MM.1S (cell line): Measurements from ENCODE around the gene COMTD1.

ENCODE experiments used
- DNase-seq: peaks from one replicate; pipeline ENCODE4 v3.0.0-alpha.2; 2015
- H2AFZ ChIP-seq: fragments of 300-600 bp; sonication (generic); 2 replicates; pipeline ENCODE4 v1.6.0; 2016; ENCODE audit warnings: antibody characterized with exemption, low read length
- H3F3A ChIP-seq: fragments of 300-600 bp; sonication (generic); 2 replicates; pipeline ENCODE4 v1.6.1; 2016; ENCODE audit warnings: mild to moderate bottlenecking, antibody characterized with exemption, low read length, moderate library complexity, mixed read lengths; ENCODE audit not compliant: insufficient read depth
- H3K27ac ChIP-seq: fragments of 300-600 bp; sonication (generic); 2 replicates; pipeline ENCODE4 v1.5.1; 2016; ENCODE audit warnings: mild to moderate bottlenecking, low read length
- H3K27me3 ChIP-seq: fragments of 300-600 bp; sonication (generic); replicated peaks from 2 replicates; pipeline ENCODE4 v1.6.0; 2016; ENCODE audit warnings: low read length; ENCODE audit not compliant: insufficient read depth
- H3K36me3 ChIP-seq: fragments of 300-600 bp; sonication (generic); replicated peaks from 2 replicates; pipeline ENCODE4 v1.6.1; 2016; ENCODE audit warnings: mild to moderate bottlenecking, low read length, mixed read lengths; ENCODE audit not compliant: insufficient read depth
- H3K4me1 ChIP-seq: fragments of 300-600 bp; sonication (generic); 2 replicates; pipeline ENCODE4 v1.6.1; 2016; ENCODE audit warnings: low read length, mixed read lengths
- H3K4me2 ChIP-seq: fragments of 300-600 bp; sonication (generic); 2 replicates; pipeline ENCODE4 v1.6.0; 2016; ENCODE audit warnings: low read depth, low read length
- H3K4me3 ChIP-seq: fragments of 300-600 bp; sonication (generic); 2 replicates; pipeline ENCODE4 v1.5.1; 2016; ENCODE audit warnings: low read length, mixed read lengths
- H3K79me2 ChIP-seq: fragments of 300-600 bp; sonication (generic); 2 replicates; pipeline ENCODE4 v1.6.1; 2016; ENCODE audit warnings: mixed run types, low read length, mixed read lengths
- H3K9ac ChIP-seq: fragments of 300-600 bp; sonication (generic); 2 replicates; pipeline ENCODE4 v1.6.1; 2016; ENCODE audit warnings: low read length, mixed read lengths
- H3K9me2 ChIP-seq: fragments of 300-600 bp; sonication (generic); replicated peaks from 2 replicates; pipeline ENCODE4 v1.6.1; 2016; ENCODE audit warnings: mild to moderate bottlenecking, low read length, mixed read lengths; ENCODE audit not compliant: insufficient read depth
- H3K9me3 ChIP-seq: fragments of 300-600 bp; sonication (generic); replicated peaks from 2 replicates; pipeline ENCODE4 v1.6.1; 2016; ENCODE audit warnings: mild to moderate bottlenecking, low read length, mixed read lengths; ENCODE audit not compliant: insufficient read depth
- H4K20me1 ChIP-seq: fragments of 300-600 bp; sonication (generic); 2 replicates; pipeline ENCODE4 v1.6.1; 2016; ENCODE audit warnings: mild to moderate bottlenecking, low read length, moderate library complexity, mixed read lengths; ENCODE audit not compliant: insufficient read depth
- CTCF ChIP-seq: fragments of 300-600 bp; sonication (generic); IDR thresholded peaks from 2 replicates; pipeline ENCODE4 v1.5.1; 2016; ENCODE audit warnings: antibody characterized with exemption, low read length, mixed read lengths
- EZH2 ChIP-seq: fragments of 300-600 bp; sonication (generic); optimal IDR thresholded peaks from 2 replicates; pipeline ENCODE3; 2017; ENCODE audit warnings: low read depth, mild to moderate bottlenecking, antibody characterized with exemption, low read length, mixed read lengths
- EZH2phosphoT487 ChIP-seq: fragments of 300-600 bp; sonication (generic); IDR thresholded peaks from 2 replicates; pipeline ENCODE4 v1.6.1; 2018; ENCODE audit warnings: antibody characterized with exemption, low read length

The COMTD1 gene

GRCh38 chr10:75236178-75236825 lies 545 bp upstream of the COMTD1 start:
- Histone ChIP-seq H3K9me2 (no peaks in the 10 kb centered on the region), H3K36me3 (peaks cover 6% of the 10 kb centered on the region), H3K4me2 (peak overlapping the region; percentile 35; the same call in 1 of the 2 replicates), H3K27me3 (no peaks in the 10 kb centered on the region), H3K9ac (peak overlapping the region; percentile 29; the same call in 1 of the 2 replicates), H3K79me2 (peaks cover 33% of the 10 kb centered on the region), H2AFZ (peak overlapping the region; percentile 51), H4K20me1 (no peaks in the 10 kb centered on the region), H3K4me1 (peaks cover 14% of the 10 kb centered on the region), H3F3A (peaks cover 24% of the 10 kb centered on the region), H3K4me3 (no peak overlapping the region), H3K9me3 (no peaks in the 10 kb centered on the region), H3K27ac (no peak overlapping the region)
- TF ChIP-seq EZH2phosphoT487 (no peak), CTCF (no peak; the same call in 1 of the 2 replicates), EZH2 (no peak)
- DNase-seq: no peak

- Histone ChIP-seq H3K36me3 (peaks cover 6% of the 10 kb centered on the region), H3K27me3 (no peaks in the 10 kb centered on the region), H3K27ac (peak overlapping the region; percentile 86), H3K9me2 (no peaks in the 10 kb centered on the region), H3K4me3 (peak overlapping the region; percentile 99), H3K4me2 (peak overlapping the region; percentile 98), H3F3A (peaks cover 30% of the 10 kb centered on the region), H3K9me3 (no peaks in the 10 kb centered on the region), H3K79me2 (peaks cover 46% of the 10 kb centered on the region), H3K4me1 (peaks cover 14% of the 10 kb centered on the region), H4K20me1 (peaks cover 6% of the 10 kb centered on the region; the same call in 1 of the 2 replicates), H3K9ac (peak overlapping the region; percentile 92), H2AFZ (peak overlapping the region; percentile 89)
- TF ChIP-seq CTCF (peak; percentile 20; the same call in 1 of the 2 replicates), EZH2 (no peak), EZH2phosphoT487 (no peak)
- DNase-seq: peak; percentile 40
These were observed 928 bp downstream of the COMTD1 start for GRCh38 chr10:75234683-75235374.

- peaks cover 53% of the 10 kb centered on the region for H3K79me2 ChIP-seq
- TF ChIP-seq EZH2phosphoT487 (no peak), CTCF (no peak), EZH2 (no peak)
- H3K9me2 ChIP-seq: no peaks in the 10 kb centered on the region
- no peaks in the 10 kb centered on the region for H3K9me3 ChIP-seq
- peak; percentile 93 for DNase-seq
- peaks cover 9% of the 10 kb centered on the region for H3K36me3 ChIP-seq
- H3F3A ChIP-seq: peaks cover 36% of the 10 kb centered on the region
- H3K9ac ChIP-seq: peak overlapping the region; percentile 92
- peaks cover 14% of the 10 kb centered on the region for H3K4me1 ChIP-seq
- H2AFZ ChIP-seq: peak overlapping the region; percentile 89
- peak overlapping the region; percentile 86 for H3K27ac ChIP-seq
- no peaks in the 10 kb centered on the region for H3K27me3 ChIP-seq
- H3K4me3 ChIP-seq: peak overlapping the region; percentile 99
- peak overlapping the region; percentile 98 for H3K4me2 ChIP-seq
- peaks cover 9% of the 10 kb centered on the region; the same call in 1 of the 2 replicates for H4K20me1 ChIP-seq
These were observed 1.6 kb downstream of the COMTD1 start for GRCh38 chr10:75234017-75234682.
